Stomach (tissue), 9 donors: Measurements from ENCODE around the gene ADTRP. TPM values are rescaled to one million over a fixed set of nuclear protein-coding genes. Genes with fewer than 3 reads are reported as not detected.

Experiments used
- DNase-seq, 2 donors: peaks; one replicate each; pipeline versions ENCODE4 v3.0.0 to v3.0.0-alpha.2; 2013 to 2019
- H3K27ac ChIP-seq, 5 donors: fragments of 200-600 bp in 4 of 5; sonication (generic) in 4 of 5; one replicate each; pipeline ENCODE4 v1.5.1; 2013 to 2019; ENCODE audit warnings: mild to moderate bottlenecking in 1 of 5, moderate library complexity in 1 of 5
- H3K27me3 ChIP-seq, 3 donors: fragments of 200-600 bp; sonication (generic); one replicate each; pipeline ENCODE4 v1.5.1; 2017 to 2019; ENCODE audit warnings: mixed run types in 1 of 3
- H3K36me3 ChIP-seq, 4 donors: fragments of 200-600 bp; sonication (generic); 1 replicate in 3 of 4; 2 replicates in 1 of 4; pipeline ENCODE4 v1.5.1; 2016 to 2019
- H3K4me1 ChIP-seq, 4 donors: fragments of 200-600 bp; sonication (generic); one replicate each; pipeline ENCODE4 v1.5.1; 2016 to 2019
- H3K4me3 ChIP-seq, 4 donors: fragments of 200-600 bp; sonication (generic) in 3 of 4; one replicate each; pipeline ENCODE4 v1.5.1; 2016 to 2019; ENCODE audit warnings: mild to moderate bottlenecking in 1 of 4
- H3K9me3 ChIP-seq, 4 donors: fragments of 200-600 bp; sonication (generic); one replicate each; pipeline ENCODE4 v1.5.1; 2016 to 2019
- CTCF ChIP-seq, 7 experiments: fragments of 450-650 bp in 4 of 7; fragments of 200-600 bp in 3 of 7; sonication (generic) in 3 of 7; IDR thresholded peaks; one replicate each; pipeline ENCODE4 v1.5.1; 2016 to 2019; ENCODE audit warnings: antibody characterized with exemption in 7 of 7, control low read depth in 2 of 7, mild to moderate bottlenecking in 1 of 7
- EP300 ChIP-seq: sonication (generic); formaldehyde crosslinking; IDR thresholded peaks from one replicate; pipeline ENCODE4 v1.6.1; 2017; ENCODE audit warnings: antibody characterized with exemption
- POLR2A ChIP-seq, 4 donors: fragments of 450-650 bp; IDR thresholded peaks; one replicate each; pipeline ENCODE4 v1.6.1; 2016; ENCODE audit warnings: antibody characterized with exemption in 4 of 4, control low read depth in 2 of 4, mild to moderate bottlenecking in 1 of 4, moderate library complexity in 1 of 4
- POLR2AphosphoS5 ChIP-seq, 3 donors: sonication (generic); formaldehyde crosslinking; IDR thresholded peaks; one replicate each; pipeline ENCODE4 v1.6.1; 2016; ENCODE audit warnings: antibody characterized with exemption in 3 of 3
- WGBS, 5 donors: extraction: QIAGEN DNeasy Blood & Tissue Kit in 3 of 5; methylation state at CpG; one replicate each; pipeline versions ENCODE4 v1.1.5 to v1.1.7; 2013 to 2018; 5-methylcytosine and 5-hydroxymethylcytosine counted together
- intact Hi-C: fragments of 100-400 bp; cut with DNase I; formaldehyde crosslinking; loops from one replicate; pipeline ENCODE4 v1.15.1; 2023; ENCODE audit warnings: low total_unique reads
- polyA plus RNA-seq, 3 donors: library from polyadenylated mRNA; stranded (reverse); fragments of 200-250 nt; gene quantifications; one replicate each; pipeline ENCODE4 v1.2.3, GENCODE V29; 2013
- total RNA-seq, 5 donors: library from RNA; depleted of rRNA; stranded (reverse); fragments of >200 nt; gene quantifications; one replicate each; pipeline versions ENCODE4 v1.1.0 to v1.2.3, GENCODE V29; 2014 to 2016
- donor health status: healthy with polysubstance abuse.
- donor health status: Bipolar disorder and iron deficiency.
- donor health status: healthy.

The ADTRP gene
- total and polyA plus RNA-seq, 8 donors, result 3.9 to 63.6 (median 20.8) TPM

GRCh38 chr6:11684901-11685480 is 93.6 kb downstream of the ADTRP start:
- Histone ChIP-seq H3K36me3 (no peaks in the 10 kb centered on the region), H3K9me3 (peaks cover 0 to 13% (median 9%) of the 10 kb centered on the region in 4 donors), H3K4me3 (no peak overlapping the region), H3K27ac (no peak overlapping the region), H3K27me3 (no peaks in the 10 kb centered on the region), H3K4me1 (no peaks in the 10 kb centered on the region)
- no peak for DNase-seq
- intact Hi-C loops, result no loop called here
- WGBS, 5 donors, result 87 to 90% (median 89%) methylated on average over 4 of the region's 4 CpGs
- no peak for TF ChIP-seq CTCF (IDR thresholded peaks at IDR 0.05)
- no peak for TF ChIP-seq POLR2AphosphoS5 (IDR thresholded peaks at IDR 0.05)
- no peak for TF ChIP-seq EP300
- TF ChIP-seq POLR2A (IDR thresholded peaks at IDR 0.05), result no peak

- no peak for TF ChIP-seq CTCF (IDR thresholded peaks at IDR 0.05)
- TF ChIP-seq POLR2A (IDR thresholded peaks at IDR 0.05), result no peak
- TF ChIP-seq POLR2AphosphoS5 (IDR thresholded peaks at IDR 0.05), result no peak
- TF ChIP-seq EP300, result no peak
- Histone ChIP-seq H3K4me3 (no peak overlapping the region), H3K9me3 (peaks cover 0 to 14% (median 10%) of the 10 kb centered on the region in 4 donors), H3K36me3 (no peaks in the 10 kb centered on the region), H3K27me3 (no peaks in the 10 kb centered on the region), H3K4me1 (no peaks in the 10 kb centered on the region), H3K27ac (no peak overlapping the region)
- DNase-seq, result no peak
- intact Hi-C loops, result no loop called here
- WGBS, 5 donors, result 79 to 97% (median 92%) methylated on average over 2 of the region's 2 CpGs
Observed at GRCh38 chr6:11683871-11684270, 94.7 kb downstream of the ADTRP start.

- no peak overlapping the region for H3K27ac ChIP-seq
- 74 to 85% (median 82%) methylated on average over 3 of the region's 3 CpGs for WGBS, 5 donors
- no peak for DNase-seq
- no peak for TF ChIP-seq CTCF (IDR thresholded peaks at IDR 0.05)
- TF ChIP-seq EP300, result no peak
- TF ChIP-seq POLR2A (IDR thresholded peaks at IDR 0.05), result no peak
- no peak for TF ChIP-seq POLR2AphosphoS5 (IDR thresholded peaks at IDR 0.05)
- no peak overlapping the region for H3K4me3 ChIP-seq
- intact Hi-C loops, result no loop called here
- peaks cover 0 to 14% (median 10%) of the 10 kb centered on the region in 4 donors for H3K9me3 ChIP-seq
- H3K27me3 ChIP-seq, result no peaks in the 10 kb centered on the region
- no peaks in the 10 kb centered on the region for H3K4me1 ChIP-seq
- no peaks in the 10 kb centered on the region for H3K36me3 ChIP-seq
Observed at GRCh38 chr6:11682561-11682975, 96.0 kb downstream of the ADTRP start.

- WGBS, 5 donors, result 59 to 77% (median 71%) methylated on average over 2 of the region's 2 CpGs
- intact Hi-C loops, result no loop called here
Observed at GRCh38 chr6:11681770-11682169, 96.8 kb downstream of the ADTRP start.

More at GRCh38 chr6:11681770-11682169, 96.8 kb downstream of the ADTRP start:
- no peak overlapping the region for H3K27ac ChIP-seq
- no peak for TF ChIP-seq POLR2AphosphoS5 (IDR thresholded peaks at IDR 0.05)
- no peak for TF ChIP-seq POLR2A (IDR thresholded peaks at IDR 0.05)
- TF ChIP-seq CTCF (IDR thresholded peaks at IDR 0.05), result no peak
- TF ChIP-seq EP300, result no peak
- no peaks in the 10 kb centered on the region for H3K27me3 ChIP-seq
- no peaks in the 10 kb centered on the region for H3K36me3 ChIP-seq
- H3K4me3 ChIP-seq, result no peak overlapping the region
- H3K9me3 ChIP-seq, result peaks cover 0 to 14% (median 10%) of the 10 kb centered on the region in 4 donors
- DNase-seq, result no peak
- H3K4me1 ChIP-seq, result no peaks in the 10 kb centered on the region
